Measurements from ENCODE around the gene PRRT2.
"Not testable (repeated sequence)": the region's sequence is repeated elsewhere in the genome, so short reads cannot be mapped to it uniquely, and the experiment has no call there.

PRRT2 gene

GRCh38 chr16:29830774-29831173, 18.8 kb downstream of the PRRT2 start:
- no peaks in the 10 kb centered on the region for H3K79me2 ChIP-seq (ENCODE audit: insufficient read depth, low read length)
- H3F3A ChIP-seq (ENCODE audit: insufficient read depth) = no peaks in the 10 kb centered on the region
- no peak overlapping the region for H3K27ac ChIP-seq (ENCODE audit: low read depth, low read length)
- H3K4me3 ChIP-seq (ENCODE audit: insufficient read depth, low read length, poor library complexity, severe bottlenecking) = no peak overlapping the region
- no peaks in the 10 kb centered on the region for H4K20me1 ChIP-seq (ENCODE audit: low read depth, low read length)
- H2AFZ ChIP-seq (ENCODE audit: low read depth, low read length, severe bottlenecking) = no peak overlapping the region
- TF ChIP-seq EZH2phosphoT487 (conservative IDR thresholded peaks at IDR 0.05; ENCODE audit: low read length) = no peak
- no peaks in the 10 kb centered on the region for H3K27me3 ChIP-seq (ENCODE audit: low read length)
- no peaks in the 10 kb centered on the region for H3K9me3 ChIP-seq (ENCODE audit: insufficient read depth, low read length)
- no peak overlapping the region for H3K4me2 ChIP-seq (ENCODE audit: low read depth, low read length, poor library complexity, severe bottlenecking)
- no peaks in the 10 kb centered on the region for H3K36me3 ChIP-seq (ENCODE audit: low read length)
- no peaks in the 10 kb centered on the region for H3K9me2 ChIP-seq (replicated peaks; ENCODE audit: insufficient read depth, low read length)
- no peak overlapping the region for H3K9ac ChIP-seq (ENCODE audit: low read length)

GRCh38 chr16:29831490-29831889, 19.5 kb downstream of the PRRT2 start:
- Histone ChIP-seq H3K4me2 (ENCODE audit: low read depth, low read length, poor library complexity, severe bottlenecking) (no peak overlapping the region), H3K27me3 (ENCODE audit: low read length) (no peaks in the 10 kb centered on the region), H3K4me3 (ENCODE audit: insufficient read depth, low read length, poor library complexity, severe bottlenecking) (no peak overlapping the region), H3K9ac (ENCODE audit: low read length) (no peak overlapping the region), H3K79me2 (ENCODE audit: insufficient read depth, low read length) (no peaks in the 10 kb centered on the region), H4K20me1 (ENCODE audit: low read depth, low read length) (no peaks in the 10 kb centered on the region), H3F3A (ENCODE audit: insufficient read depth) (no peaks in the 10 kb centered on the region), H2AFZ (ENCODE audit: low read depth, low read length, severe bottlenecking) (no peak overlapping the region), H3K36me3 (ENCODE audit: low read length) (no peaks in the 10 kb centered on the region), H3K9me2 (replicated peaks; ENCODE audit: insufficient read depth, low read length) (no peaks in the 10 kb centered on the region), H3K27ac (ENCODE audit: low read depth, low read length) (no peak overlapping the region), H3K9me3 (ENCODE audit: insufficient read depth, low read length) (no peaks in the 10 kb centered on the region)
- no peak for TF ChIP-seq EZH2phosphoT487 (conservative IDR thresholded peaks at IDR 0.05; ENCODE audit: low read length)
- TF ChIP-seq CTCF (IDR thresholded peaks at IDR 0.05; ENCODE audit: insufficient read depth, low read length, poor library complexity, severe bottlenecking) = no peak

GRCh38 chr16:29833219-29833618, 21.2 kb downstream of the PRRT2 start:
- H4K20me1 ChIP-seq (ENCODE audit: low read depth, low read length); H3K27me3 ChIP-seq (ENCODE audit: low read length); H3K9me2 ChIP-seq (replicated peaks; ENCODE audit: insufficient read depth, low read length); H3K36me3 ChIP-seq (ENCODE audit: low read length); H3K9me3 ChIP-seq (ENCODE audit: insufficient read depth, low read length); H3K4me2 ChIP-seq (ENCODE audit: low read depth, low read length, poor library complexity, severe bottlenecking); H3K79me2 ChIP-seq (ENCODE audit: insufficient read depth, low read length); H2AFZ ChIP-seq (ENCODE audit: low read depth, low read length, severe bottlenecking); H3K4me3 ChIP-seq (ENCODE audit: insufficient read depth, low read length, poor library complexity, severe bottlenecking); H3K9ac ChIP-seq (ENCODE audit: low read length); H3F3A ChIP-seq (ENCODE audit: insufficient read depth); H3K27ac ChIP-seq (ENCODE audit: low read depth, low read length): not testable (repeated sequence)

- Histone ChIP-seq H3K36me3 (ENCODE audit: low read length) (no peaks in the 10 kb centered on the region), H3K9me3 (ENCODE audit: insufficient read depth, low read length) (no peaks in the 10 kb centered on the region), H3K9me2 (replicated peaks; ENCODE audit: insufficient read depth, low read length) (no peaks in the 10 kb centered on the region), H3K27ac (ENCODE audit: low read depth, low read length) (no peak overlapping the region), H4K20me1 (ENCODE audit: low read depth, low read length) (no peaks in the 10 kb centered on the region), H3K9ac (ENCODE audit: low read length) (no peak overlapping the region), H3K27me3 (ENCODE audit: low read length) (no peaks in the 10 kb centered on the region), H3K4me2 (ENCODE audit: low read depth, low read length, poor library complexity, severe bottlenecking) (no peak overlapping the region), H2AFZ (ENCODE audit: low read depth, low read length, severe bottlenecking) (no peak overlapping the region), H3F3A (ENCODE audit: insufficient read depth) (no peaks in the 10 kb centered on the region), H3K4me3 (ENCODE audit: insufficient read depth, low read length, poor library complexity, severe bottlenecking) (no peak overlapping the region), H3K79me2 (ENCODE audit: insufficient read depth, low read length) (no peaks in the 10 kb centered on the region)
- no peak for TF ChIP-seq CTCF (IDR thresholded peaks at IDR 0.05; ENCODE audit: insufficient read depth, low read length, poor library complexity, severe bottlenecking)
These were observed 22.1 kb downstream of the PRRT2 start for GRCh38 chr16:29834079-29834478.

Measured in SU-DHL-6 (cell line).